GM23338 (cell line): Measurements from ENCODE around the gene ONECUT3. TPM values are rescaled to one million over a fixed set of nuclear protein-coding genes. Genes with fewer than 3 reads are reported as not detected.

Experiments used
- ATAC-seq: fragments of 200-7000 bp; cut with Tn5 transposase; 3 replicates; pipeline ENCODE4 v1.9.1; 2020
- DNase-seq: peaks from one replicate; pipeline ENCODE4 v3.0.0-alpha.2; 2015; ENCODE audit warnings: low spot score
- H2AFZ ChIP-seq: fragments of 200-600 bp; sonication (generic); 2 replicates; pipeline ENCODE4 v1.8.0; 2016; ENCODE audit warnings: antibody characterized with exemption, mild to moderate bottlenecking, moderate library complexity
- H3F3A ChIP-seq: fragments of 200-600 bp; sonication (generic); replicated peaks from 2 replicates; pipeline ENCODE4 v1.8.0; 2017; ENCODE audit warnings: antibody characterized with exemption, mixed run types, low read depth
- H3K27ac ChIP-seq: fragments of 200-600 bp; sonication (generic); 2 replicates; pipeline ENCODE4 v1.6.1; 2016; ENCODE audit warnings: low read depth
- H3K27me3 ChIP-seq: fragments of 200-600 bp; sonication (generic); 2 replicates; pipeline ENCODE4 v1.8.0; 2016; ENCODE audit warnings: mild to moderate bottlenecking, mixed run types, moderate library complexity; ENCODE audit not compliant: insufficient read depth
- H3K36me3 ChIP-seq: fragments of 200-600 bp; sonication (generic); 2 replicates; pipeline ENCODE4 v1.8.0; 2016; ENCODE audit warnings: mild to moderate bottlenecking; ENCODE audit not compliant: insufficient read depth
- H3K4me1 ChIP-seq: fragments of 200-600 bp; sonication (generic); 2 replicates; pipeline ENCODE4 v1.8.0; 2016; ENCODE audit warnings: mild to moderate bottlenecking, moderate library complexity; ENCODE audit not compliant: insufficient read depth
- H3K4me2 ChIP-seq: fragments of 200-600 bp; sonication (generic); 2 replicates; pipeline ENCODE4 v1.7.1; 2017; ENCODE audit warnings: mixed run types
- H3K4me3 ChIP-seq: fragments of 200-600 bp; sonication (generic); 2 replicates; pipeline ENCODE4 v1.6.1; 2016; ENCODE audit warnings: mixed run types
- H3K79me2 ChIP-seq: fragments of 200-600 bp; sonication (generic); replicated peaks from 2 replicates; pipeline ENCODE4 v1.8.0; 2017; ENCODE audit warnings: mild to moderate bottlenecking; ENCODE audit not compliant: insufficient read depth
- H3K9me2 ChIP-seq: fragments of 200-600 bp; sonication (generic); 2 replicates; pipeline ENCODE4 v1.8.0; 2017; ENCODE audit not compliant: insufficient read depth
- H4K20me1 ChIP-seq: fragments of 200-600 bp; sonication (generic); replicated peaks from 2 replicates; pipeline ENCODE4 v1.8.0; 2017; ENCODE audit warnings: mild to moderate bottlenecking; ENCODE audit not compliant: insufficient read depth
- H3K27ac Mint-ChIP-seq: 2 replicates; pipeline ENCODE4 v1.8.0; 2020; ENCODE audit warnings: inconsistent platforms, mild to moderate bottlenecking, moderate library complexity, mixed read lengths
- H3K27me3 Mint-ChIP-seq: 3 replicates; pipeline ENCODE4 v1.8.0; 2022; ENCODE audit warnings: low read depth, mild to moderate bottlenecking, moderate library complexity, mixed read lengths, inconsistent platforms; ENCODE audit not compliant: insufficient read depth, poor library complexity
- H3K36me3 Mint-ChIP-seq: 3 replicates; pipeline ENCODE4 v1.8.0; 2021; ENCODE audit warnings: low read depth, mild to moderate bottlenecking, inconsistent platforms, moderate library complexity, mixed read lengths
- H3K4me1 Mint-ChIP-seq: 3 replicates; pipeline ENCODE4 v1.8.0; 2020; ENCODE audit warnings: mild to moderate bottlenecking, inconsistent platforms, mixed read lengths
- H3K4me3 Mint-ChIP-seq: 3 replicates; pipeline ENCODE4 v1.8.0; 2021; ENCODE audit warnings: moderate library complexity, mild to moderate bottlenecking, inconsistent platforms, mixed read lengths
- H3K9me3 Mint-ChIP-seq: 3 replicates; pipeline ENCODE4 v1.8.0; 2020; ENCODE audit warnings: moderate library complexity, mild to moderate bottlenecking, inconsistent platforms, mixed read lengths
- CREB1 ChIP-seq: fragments of 250-450 bp; sonication (Bioruptor Pico); IDR thresholded peaks from 2 replicates; pipeline ENCODE4 v1.5.0; 2020; ENCODE audit warnings: low read depth, mild to moderate bottlenecking, moderate library complexity
- EZH2phosphoT487 ChIP-seq: fragments of 200-600 bp; sonication (generic); IDR thresholded peaks from one replicate; pipeline ENCODE4 v1.8.1; 2018; ENCODE audit warnings: antibody characterized with exemption; ENCODE audit not compliant: unreplicated experiment
- NANOG ChIP-seq: IDR thresholded peaks from 2 replicates; pipeline ENCODE4 v1.6.1; 2016; ENCODE audit warnings: antibody characterized with exemption, borderline replicate concordance
- POLR2AphosphoS5 ChIP-seq: IDR thresholded peaks from 2 replicates; pipeline ENCODE4 v1.6.1; 2016; ENCODE audit warnings: antibody characterized with exemption, low read depth
- REST ChIP-seq: IDR thresholded peaks from one replicate; pipeline ENCODE4 v1.6.1; 2018; ENCODE audit warnings: antibody characterized with exemption; ENCODE audit not compliant: unreplicated experiment
- STAT1 ChIP-seq: IDR thresholded peaks from one replicate; pipeline ENCODE4 v1.6.1; 2016; ENCODE audit warnings: antibody characterized with exemption; ENCODE audit not compliant: unreplicated experiment
- ZNF331 ChIP-seq: fragments of 250-450 bp; sonication (Bioruptor Pico); IDR thresholded peaks from 2 replicates; pipeline ENCODE4 v1.5.0; 2020; ENCODE audit warnings: low read depth, mild to moderate bottlenecking, moderate library complexity
- polyA plus RNA-seq: library from polyadenylated mRNA; unstranded; fragments of >200 nt; fragmentation: Nextera tagmentation; extraction: Ambion mirVana; gene quantifications from 2 replicates; pipeline ENCODE4 v1.2.1, GENCODE V29; 2016
- total RNA-seq: library from RNA; depleted of rRNA; stranded (reverse); fragments of >200 nt; shearing (Covaris generic); gene quantifications from 2 replicates; pipeline ENCODE4 v1.2.3, GENCODE V29; 2014
- TF ChIP-seq, protein P1 (sequence below), 2 experiments: fragments of 200-600 bp in 1 of 2; sonication (generic) in 1 of 2; conservative IDR thresholded peaks; 2 replicates each; pipeline versions ENCODE4 v1.5.1 to v1.6.1; 2016 to 2017; ENCODE audit warnings: antibody characterized with exemption in 2 of 2, low read depth in 2 of 2, mild to moderate bottlenecking in 2 of 2, moderate library complexity in 1 of 2
- TF ChIP-seq, protein P2 (sequence below): fragments of 250-450 bp; sonication (Bioruptor Pico); IDR thresholded peaks from 2 replicates; pipeline ENCODE4 v1.5.0; 2020; ENCODE audit warnings: mild to moderate bottlenecking, moderate library complexity

The ONECUT3 gene
- total and polyA plus RNA-seq, 2 experiments from 2014 or later: not detected

DNA sequence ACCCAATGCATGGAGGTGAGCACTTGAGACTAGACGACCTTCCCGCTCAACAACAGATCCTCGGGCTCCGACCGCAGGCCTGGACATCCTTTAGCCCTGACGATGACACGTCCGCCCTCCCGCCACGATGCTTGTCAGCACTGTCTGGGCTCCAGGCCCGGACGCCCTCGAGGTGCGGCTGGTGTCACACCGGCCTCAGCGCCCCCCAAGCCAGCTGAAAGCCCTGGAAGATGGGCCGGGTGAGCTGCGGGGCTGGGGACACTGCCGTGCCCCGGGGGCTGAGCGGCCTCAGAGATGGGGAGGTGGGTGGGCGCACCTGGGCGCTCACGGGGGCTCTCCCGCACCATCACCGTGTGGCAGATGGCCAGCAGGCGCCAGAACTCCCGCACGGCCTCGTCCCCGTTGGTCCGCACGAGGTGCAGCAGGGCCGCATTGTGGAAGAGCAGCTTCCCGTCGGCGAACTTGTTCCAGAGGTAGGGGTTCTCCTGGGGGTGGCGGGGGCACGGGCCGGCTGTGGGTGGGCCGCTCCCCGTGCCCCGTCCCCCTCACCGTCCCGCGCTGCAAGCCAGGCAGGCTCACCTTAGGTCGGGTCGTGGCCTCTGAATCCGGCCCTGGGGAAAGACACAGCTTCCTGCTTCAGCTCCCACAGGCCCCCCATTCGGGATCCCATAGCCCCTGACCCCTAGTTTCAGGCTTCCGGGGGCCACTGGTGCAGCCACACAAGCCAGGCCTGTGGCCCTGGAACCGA is 43.3 kb downstream of the ONECUT3 start:
- ATAC-seq: peak; percentile 12
- peak overlapping the region; percentile 94 for H2AFZ ChIP-seq
- H3K27me3 ChIP-seq: no peaks in the 10 kb centered on the region

More for the DNA sequence above, 43.3 kb downstream of the ONECUT3 start:
- no peak for DNase-seq
- peaks cover 12% of the 10 kb centered on the region for H3K27me3 Mint-ChIP-seq
- H3K9me3 Mint-ChIP-seq: peaks cover 3% of the 10 kb centered on the region; the same call in 2 of the 3 replicates
- Histone ChIP-seq H3K4me3 (no peak overlapping the region), H3K9me2 (no peaks in the 10 kb centered on the region), H3K4me1 (peaks cover 11% of the 10 kb centered on the region; the same call in 1 of the 2 replicates), H3K36me3 (no peaks in the 10 kb centered on the region), H3F3A (no peaks in the 10 kb centered on the region), H3K4me2 (peak overlapping the region; percentile 72), H3K79me2 (no peaks in the 10 kb centered on the region), H4K20me1 (no peaks in the 10 kb centered on the region), H3K27ac (no peak overlapping the region)
- H3K4me3 Mint-ChIP-seq: no peak overlapping the region
- no peak overlapping the region for H3K27ac Mint-ChIP-seq
- no peak for TF ChIP-seq REST
- TF ChIP-seq NANOG: no peak
- TF ChIP-seq, protein P1, sequence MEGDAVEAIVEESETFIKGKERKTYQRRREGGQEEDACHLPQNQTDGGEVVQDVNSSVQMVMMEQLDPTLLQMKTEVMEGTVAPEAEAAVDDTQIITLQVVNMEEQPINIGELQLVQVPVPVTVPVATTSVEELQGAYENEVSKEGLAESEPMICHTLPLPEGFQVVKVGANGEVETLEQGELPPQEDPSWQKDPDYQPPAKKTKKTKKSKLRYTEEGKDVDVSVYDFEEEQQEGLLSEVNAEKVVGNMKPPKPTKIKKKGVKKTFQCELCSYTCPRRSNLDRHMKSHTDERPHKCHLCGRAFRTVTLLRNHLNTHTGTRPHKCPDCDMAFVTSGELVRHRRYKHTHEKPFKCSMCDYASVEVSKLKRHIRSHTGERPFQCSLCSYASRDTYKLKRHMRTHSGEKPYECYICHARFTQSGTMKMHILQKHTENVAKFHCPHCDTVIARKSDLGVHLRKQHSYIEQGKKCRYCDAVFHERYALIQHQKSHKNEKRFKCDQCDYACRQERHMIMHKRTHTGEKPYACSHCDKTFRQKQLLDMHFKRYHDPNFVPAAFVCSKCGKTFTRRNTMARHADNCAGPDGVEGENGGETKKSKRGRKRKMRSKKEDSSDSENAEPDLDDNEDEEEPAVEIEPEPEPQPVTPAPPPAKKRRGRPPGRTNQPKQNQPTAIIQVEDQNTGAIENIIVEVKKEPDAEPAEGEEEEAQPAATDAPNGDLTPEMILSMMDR (conservative IDR thresholded peaks at IDR 0.05; ENCODE audit: low read depth in 2 of 2): no peak
- no peak for TF ChIP-seq POLR2AphosphoS5
- no peak for TF ChIP-seq ZNF331
- TF ChIP-seq STAT1: no peak
- TF ChIP-seq EZH2phosphoT487: no peak
- TF ChIP-seq, protein P2, sequence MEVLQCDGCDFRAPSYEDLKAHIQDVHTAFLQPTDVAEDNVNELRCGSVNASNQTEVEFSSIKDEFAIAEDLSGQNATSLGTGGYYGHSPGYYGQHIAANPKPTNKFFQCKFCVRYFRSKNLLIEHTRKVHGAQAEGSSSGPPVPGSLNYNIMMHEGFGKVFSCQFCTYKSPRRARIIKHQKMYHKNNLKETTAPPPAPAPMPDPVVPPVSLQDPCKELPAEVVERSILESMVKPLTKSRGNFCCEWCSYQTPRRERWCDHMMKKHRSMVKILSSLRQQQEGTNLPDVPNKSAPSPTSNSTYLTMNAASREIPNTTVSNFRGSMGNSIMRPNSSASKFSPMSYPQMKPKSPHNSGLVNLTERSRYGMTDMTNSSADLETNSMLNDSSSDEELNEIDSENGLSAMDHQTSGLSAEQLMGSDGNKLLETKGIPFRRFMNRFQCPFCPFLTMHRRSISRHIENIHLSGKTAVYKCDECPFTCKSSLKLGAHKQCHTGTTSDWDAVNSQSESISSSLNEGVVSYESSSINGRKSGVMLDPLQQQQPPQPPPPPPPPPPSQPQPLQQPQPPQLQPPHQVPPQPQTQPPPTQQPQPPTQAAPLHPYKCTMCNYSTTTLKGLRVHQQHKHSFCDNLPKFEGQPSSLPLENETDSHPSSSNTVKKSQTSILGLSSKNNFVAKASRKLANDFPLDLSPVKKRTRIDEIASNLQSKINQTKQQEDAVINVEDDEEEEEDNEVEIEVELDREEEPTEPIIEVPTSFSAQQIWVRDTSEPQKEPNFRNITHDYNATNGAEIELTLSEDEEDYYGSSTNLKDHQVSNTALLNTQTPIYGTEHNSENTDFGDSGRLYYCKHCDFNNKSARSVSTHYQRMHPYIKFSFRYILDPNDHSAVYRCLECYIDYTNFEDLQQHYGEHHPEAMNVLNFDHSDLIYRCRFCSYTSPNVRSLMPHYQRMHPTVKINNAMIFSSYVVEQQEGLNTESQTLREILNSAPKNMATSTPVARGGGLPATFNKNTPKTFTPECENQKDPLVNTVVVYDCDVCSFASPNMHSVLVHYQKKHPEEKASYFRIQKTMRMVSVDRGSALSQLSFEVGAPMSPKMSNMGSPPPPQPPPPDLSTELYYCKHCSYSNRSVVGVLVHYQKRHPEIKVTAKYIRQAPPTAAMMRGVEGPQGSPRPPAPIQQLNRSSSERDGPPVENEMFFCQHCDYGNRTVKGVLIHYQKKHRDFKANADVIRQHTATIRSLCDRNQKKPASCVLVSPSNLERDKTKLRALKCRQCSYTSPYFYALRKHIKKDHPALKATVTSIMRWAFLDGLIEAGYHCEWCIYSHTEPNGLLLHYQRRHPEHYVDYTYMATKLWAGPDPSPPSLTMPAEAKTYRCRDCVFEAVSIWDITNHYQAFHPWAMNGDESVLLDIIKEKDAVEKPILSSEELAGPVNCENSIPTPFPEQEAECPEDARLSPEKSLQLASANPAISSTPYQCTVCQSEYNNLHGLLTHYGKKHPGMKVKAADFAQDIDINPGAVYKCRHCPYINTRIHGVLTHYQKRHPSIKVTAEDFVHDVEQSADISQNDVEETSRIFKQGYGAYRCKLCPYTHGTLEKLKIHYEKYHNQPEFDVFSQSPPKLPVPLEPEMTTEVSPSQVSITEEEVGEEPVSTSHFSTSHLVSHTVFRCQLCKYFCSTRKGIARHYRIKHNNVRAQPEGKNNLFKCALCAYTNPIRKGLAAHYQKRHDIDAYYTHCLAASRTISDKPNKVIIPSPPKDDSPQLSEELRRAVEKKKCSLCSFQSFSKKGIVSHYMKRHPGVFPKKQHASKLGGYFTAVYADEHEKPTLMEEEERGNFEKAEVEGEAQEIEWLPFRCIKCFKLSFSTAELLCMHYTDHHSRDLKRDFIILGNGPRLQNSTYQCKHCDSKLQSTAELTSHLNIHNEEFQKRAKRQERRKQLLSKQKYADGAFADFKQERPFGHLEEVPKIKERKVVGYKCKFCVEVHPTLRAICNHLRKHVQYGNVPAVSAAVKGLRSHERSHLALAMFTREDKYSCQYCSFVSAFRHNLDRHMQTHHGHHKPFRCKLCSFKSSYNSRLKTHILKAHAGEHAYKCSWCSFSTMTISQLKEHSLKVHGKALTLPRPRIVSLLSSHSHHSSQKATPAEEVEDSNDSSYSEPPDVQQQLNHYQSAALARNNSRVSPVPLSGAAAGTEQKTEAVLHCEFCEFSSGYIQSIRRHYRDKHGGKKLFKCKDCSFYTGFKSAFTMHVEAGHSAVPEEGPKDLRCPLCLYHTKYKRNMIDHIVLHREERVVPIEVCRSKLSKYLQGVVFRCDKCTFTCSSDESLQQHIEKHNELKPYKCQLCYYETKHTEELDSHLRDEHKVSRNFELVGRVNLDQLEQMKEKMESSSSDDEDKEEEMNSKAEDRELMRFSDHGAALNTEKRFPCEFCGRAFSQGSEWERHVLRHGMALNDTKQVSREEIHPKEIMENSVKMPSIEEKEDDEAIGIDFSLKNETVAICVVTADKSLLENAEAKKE: no peak
- TF ChIP-seq CREB1: no peak
- H3K36me3 Mint-ChIP-seq: no peaks in the 10 kb centered on the region
- H3K4me1 Mint-ChIP-seq: peaks cover 13% of the 10 kb centered on the region
